IPS-NIHi7 (cell line): ENCODE measurements around the gene RELCH.

Experiments
- DNase-seq: peaks from one replicate; pipeline ENCODE4 v3.0.0; 2012; ENCODE audit warnings: mixed read lengths; ENCODE audit errors: extremely low spot score

RELCH gene

GRCh38 chr18:62339106-62339988 lies 152.3 kb downstream of the RELCH start:
- peak; percentile 45 for DNase-seq

GRCh38 chr18:62340996-62341395 lies 153.9 kb downstream of the RELCH start:
- DNase-seq, result no peak

GRCh38 chr18:62341473-62341872 lies 154.4 kb downstream of the RELCH start:
- no peak for DNase-seq

GRCh38 chr18:62342884-62343283 lies 155.8 kb downstream of the RELCH start:
- DNase-seq, result no peak

GRCh38 chr18:62343316-62343715 lies 156.3 kb downstream of the RELCH start:
- DNase-seq, result no peak

- no peak for DNase-seq
Measured at GRCh38 chr18:62345909-62346308, 158.9 kb downstream of the RELCH start.

GRCh38 chr18:62346333-62347088 lies 159.5 kb downstream of the RELCH start:
- no peak for DNase-seq

GRCh38 chr18:62347089-62347506 lies 160.0 kb downstream of the RELCH start:
- no peak for DNase-seq

- DNase-seq, result no peak
Measured at GRCh38 chr18:62348474-62348873, 161.4 kb downstream of the RELCH start.

GRCh38 chr18:62353170-62353569 lies 166.1 kb downstream of the RELCH start:
- DNase-seq, result no peak

GRCh38 chr18:62354151-62354550 lies 167.1 kb downstream of the RELCH start:
- no peak for DNase-seq

GRCh38 chr18:62357079-62357719 lies 170.1 kb downstream of the RELCH start:
- DNase-seq, result no peak
